NCI-H526 (cell line): ENCODE data around the gene LRRFIP1.
"Not testable (repeated sequence)": the region's sequence is repeated elsewhere in the genome, so short reads cannot be mapped to it uniquely, and the experiment has no call there.

Experiments used
- DNase-seq, 2 experiments: peaks; one replicate each; lab custom pipeline; 2025; lab: John Stamatoyannopoulos, UW

Gene LRRFIP1

GRCh38 chr2:237782181-237782580, 154.8 kb downstream of the LRRFIP1 start:
- no peak for DNase-seq

- not testable (repeated sequence) for DNase-seq
Observed at GRCh38 chr2:237783678-237784077, 156.3 kb downstream of the LRRFIP1 start.

- DNase-seq = no peak
Observed at GRCh38 chr2:237786936-237787335, 159.5 kb downstream of the LRRFIP1 start.

GRCh38 chr2:237790353-237790752, 163.0 kb downstream of the LRRFIP1 start:
- no peak for DNase-seq

GRCh38 chr2:237791977-237792727, 164.8 kb downstream of the LRRFIP1 start:
- no peak for DNase-seq

- no peak for DNase-seq
Observed at GRCh38 chr2:237797253-237797652, 169.9 kb downstream of the LRRFIP1 start.

- no peak for DNase-seq
Observed at GRCh38 chr2:237798236-237799059, 171.1 kb downstream of the LRRFIP1 start, which contains the start of gene RBM44. TSS of gene RBM44 (plus strand) at chr2:237798779. CDS start at chr2:237813610, 14,831 bp downstream.

- no peak for DNase-seq
Observed at GRCh38 chr2:237799060-237799428, 171.7 kb downstream of the LRRFIP1 start.

GRCh38 chr2:237801466-237801865, 174.1 kb downstream of the LRRFIP1 start:
- DNase-seq = no peak

GRCh38 chr2:237806334-237806733, 178.9 kb downstream of the LRRFIP1 start:
- DNase-seq = no peak

- no peak for DNase-seq
Observed at GRCh38 chr2:237815637-237816036, 188.2 kb downstream of the LRRFIP1 start.

- no peak for DNase-seq
Observed at GRCh38 chr2:237816531-237816930, 189.1 kb downstream of the LRRFIP1 start.

- no peak for DNase-seq
Observed at GRCh38 chr2:237818066-237818473, 190.7 kb downstream of the LRRFIP1 start.

- no peak for DNase-seq
Observed at GRCh38 chr2:237819231-237819630, 191.8 kb downstream of the LRRFIP1 start.

GRCh38 chr2:237820421-237820820, 193.0 kb downstream of the LRRFIP1 start:
- DNase-seq = no peak

GRCh38 chr2:237823544-237823943, 196.2 kb downstream of the LRRFIP1 start:
- no peak for DNase-seq

- no peak for DNase-seq
Observed at GRCh38 chr2:237824085-237824484, 196.7 kb downstream of the LRRFIP1 start.

- DNase-seq = no peak
Observed at GRCh38 chr2:237827421-237827987, 200.1 kb downstream of the LRRFIP1 start.
